HL-60 (cell line): ENCODE data around the gene ARHGAP25.

ENCODE experiments used
- CTCF ChIP-seq: IDR thresholded peaks from one replicate; pipeline ENCODE4 v1.5.1; 2011; ENCODE audit warnings: low read length, control low read depth, inconsistent platforms; ENCODE audit not compliant: insufficient read depth
- GABPA ChIP-seq: IDR thresholded peaks from 2 replicates; pipeline ENCODE4 v1.6.1; 2012; ENCODE audit warnings: low read depth
- POLR2AphosphoS5 ChIP-seq: IDR thresholded peaks from 2 replicates; pipeline ENCODE4 v1.6.1; 2012; ENCODE audit warnings: low read depth
- SPI1 ChIP-seq: IDR thresholded peaks from 2 replicates; pipeline ENCODE4 v1.6.1; 2012; ENCODE audit warnings: low read depth, mild to moderate bottlenecking, borderline replicate concordance
- TF ChIP-seq, protein P1 (sequence below): IDR thresholded peaks from 2 replicates; pipeline ENCODE4 v1.6.1; 2012; ENCODE audit warnings: low read depth; ENCODE audit not compliant: insufficient replicate concordance

- TF ChIP-seq CTCF (no peak), POLR2AphosphoS5 (no peak), GABPA (no peak), SPI1 (no peak)
- TF ChIP-seq, protein P1, sequence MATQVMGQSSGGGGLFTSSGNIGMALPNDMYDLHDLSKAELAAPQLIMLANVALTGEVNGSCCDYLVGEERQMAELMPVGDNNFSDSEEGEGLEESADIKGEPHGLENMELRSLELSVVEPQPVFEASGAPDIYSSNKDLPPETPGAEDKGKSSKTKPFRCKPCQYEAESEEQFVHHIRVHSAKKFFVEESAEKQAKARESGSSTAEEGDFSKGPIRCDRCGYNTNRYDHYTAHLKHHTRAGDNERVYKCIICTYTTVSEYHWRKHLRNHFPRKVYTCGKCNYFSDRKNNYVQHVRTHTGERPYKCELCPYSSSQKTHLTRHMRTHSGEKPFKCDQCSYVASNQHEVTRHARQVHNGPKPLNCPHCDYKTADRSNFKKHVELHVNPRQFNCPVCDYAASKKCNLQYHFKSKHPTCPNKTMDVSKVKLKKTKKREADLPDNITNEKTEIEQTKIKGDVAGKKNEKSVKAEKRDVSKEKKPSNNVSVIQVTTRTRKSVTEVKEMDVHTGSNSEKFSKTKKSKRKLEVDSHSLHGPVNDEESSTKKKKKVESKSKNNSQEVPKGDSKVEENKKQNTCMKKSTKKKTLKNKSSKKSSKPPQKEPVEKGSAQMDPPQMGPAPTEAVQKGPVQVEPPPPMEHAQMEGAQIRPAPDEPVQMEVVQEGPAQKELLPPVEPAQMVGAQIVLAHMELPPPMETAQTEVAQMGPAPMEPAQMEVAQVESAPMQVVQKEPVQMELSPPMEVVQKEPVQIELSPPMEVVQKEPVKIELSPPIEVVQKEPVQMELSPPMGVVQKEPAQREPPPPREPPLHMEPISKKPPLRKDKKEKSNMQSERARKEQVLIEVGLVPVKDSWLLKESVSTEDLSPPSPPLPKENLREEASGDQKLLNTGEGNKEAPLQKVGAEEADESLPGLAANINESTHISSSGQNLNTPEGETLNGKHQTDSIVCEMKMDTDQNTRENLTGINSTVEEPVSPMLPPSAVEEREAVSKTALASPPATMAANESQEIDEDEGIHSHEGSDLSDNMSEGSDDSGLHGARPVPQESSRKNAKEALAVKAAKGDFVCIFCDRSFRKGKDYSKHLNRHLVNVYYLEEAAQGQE: no peak
Observed at GRCh38 chr2:68700560-68700959, 34.1 kb upstream of the ARHGAP25 start.
